Stimulated activated CD4-positive, alpha-beta T cell treated with anti-CD3 and anti-CD28 coated beads, TNF-alpha, amount 100 ng/mL, for 48 hours (primary cell): ENCODE results near the gene AP1S2.

Experiments used
- DNase-seq, 3 donors: peaks; one replicate each; pipeline ENCODE4 v3.0.0-alpha.2; 2020; ENCODE audit warnings: low read depth in 3 of 3

Gene AP1S2

GRCh38 chrX:15812192-15812938, 42.2 kb downstream of the AP1S2 start:
- no peak for DNase-seq

DNA sequence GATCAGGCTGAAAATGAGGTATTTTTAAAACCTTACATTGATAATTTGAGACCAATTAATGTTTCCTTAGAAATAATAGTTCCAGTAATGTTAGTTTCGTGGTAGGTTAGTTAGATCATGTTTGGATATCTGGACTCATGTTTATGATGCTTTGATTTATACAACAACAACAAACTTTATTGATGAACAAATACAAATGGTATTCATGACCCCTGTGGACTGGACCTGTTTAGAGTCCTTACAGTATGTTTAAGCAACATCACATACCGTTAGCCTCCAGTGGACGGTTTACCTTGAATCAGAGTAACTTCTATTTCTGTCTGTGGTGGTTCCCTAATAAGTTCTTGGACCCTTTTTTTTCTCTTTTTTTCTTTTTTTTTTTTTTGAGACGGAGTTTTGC, 46.4 kb downstream of the AP1S2 start:
- DNase-seq: no peak

GRCh38 chrX:15804563-15804962, 50.0 kb downstream of the AP1S2 start:
- DNase-seq: no peak

DNA sequence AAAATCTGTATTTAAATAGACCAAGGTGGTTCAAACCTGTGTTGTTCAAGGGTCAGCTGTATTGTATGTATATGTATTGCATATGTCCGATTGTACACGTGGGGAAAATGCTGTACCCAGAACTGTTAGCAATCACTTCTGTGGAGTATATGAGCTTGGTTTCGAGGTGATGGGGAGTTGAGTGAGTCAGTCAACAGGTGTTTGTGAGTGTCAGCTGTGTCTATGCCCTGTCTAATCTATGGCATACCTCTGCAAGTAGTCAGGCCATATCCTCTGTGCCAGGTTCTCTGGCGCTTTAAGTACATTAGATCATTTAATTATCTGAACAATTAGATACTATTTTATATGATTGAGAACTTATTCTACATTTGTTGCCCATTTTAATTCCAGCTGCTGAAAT, 56.9 kb downstream of the AP1S2 start:
- DNase-seq: no peak

- DNase-seq: no peak
Measured at GRCh38 chrX:15790769-15791290, 63.8 kb downstream of the AP1S2 start.

- peak; percentile 61 to 92 (median 78) for DNase-seq
Measured at GRCh38 chrX:15789979-15790768, 64.4 kb downstream of the AP1S2 start, which contains the start of gene ZRSR2. Gene ZRSR2 (plus strand): TSS chrX:15790484. CDS start chrX:15790496, 12 bp downstream.

DNA sequence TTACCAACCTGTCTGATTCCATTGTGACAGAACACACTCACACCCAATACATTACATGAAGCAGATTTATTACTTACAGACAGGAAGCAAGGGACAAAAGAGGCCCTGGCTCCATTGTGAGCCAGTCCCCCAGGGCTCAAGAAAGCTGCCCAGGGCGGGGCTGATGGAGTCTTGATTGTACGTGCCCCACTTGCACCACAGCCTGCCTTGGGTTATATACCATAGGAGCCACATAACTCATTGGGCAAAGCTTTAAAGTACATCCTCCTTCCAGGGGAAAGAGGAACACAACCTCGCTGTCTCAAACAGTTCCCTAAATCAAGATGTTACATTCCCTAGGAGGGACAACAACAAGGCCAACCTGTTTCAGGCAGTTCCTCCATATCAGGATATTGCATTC, 67.7 kb downstream of the AP1S2 start:
- no peak for DNase-seq

GRCh38 chrX:15785176-15785750, 69.3 kb downstream of the AP1S2 start:
- no peak for DNase-seq

DNA sequence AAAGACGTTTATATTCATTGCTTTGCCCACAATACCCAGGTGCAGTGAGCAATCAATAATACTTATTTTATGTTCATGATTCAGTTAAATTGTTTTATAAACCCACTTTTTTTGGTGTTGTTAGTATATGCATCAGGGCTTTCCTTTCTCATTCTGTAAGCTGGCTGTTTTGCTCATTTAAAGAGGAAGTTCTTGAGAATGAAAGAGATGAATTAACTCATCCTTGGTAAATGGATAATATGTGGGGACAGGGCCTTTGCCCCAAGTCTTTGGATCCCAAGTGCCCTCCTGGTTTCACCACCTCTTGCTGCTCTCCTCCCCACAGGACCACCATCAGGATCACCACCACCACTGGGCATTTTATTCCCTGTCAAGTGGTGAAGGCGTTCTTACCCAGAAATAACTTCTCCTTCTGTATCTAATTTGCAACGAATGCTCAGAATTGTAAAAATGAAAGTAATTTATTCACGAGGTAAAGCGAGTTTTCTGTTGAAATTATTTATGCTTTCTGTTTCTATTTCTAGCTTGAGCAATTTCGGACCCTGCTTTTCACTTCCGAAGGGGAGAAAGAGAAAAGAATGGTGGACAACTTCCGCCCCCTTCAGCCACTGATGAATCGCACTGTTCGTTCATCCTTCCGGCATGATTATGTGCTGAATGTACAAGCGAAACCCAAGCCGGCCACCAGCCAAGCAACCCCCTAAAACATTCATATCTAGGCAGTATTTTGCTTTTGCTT, 72.5 kb downstream of the AP1S2 start:
- DNase-seq: no peak
